GM18858 (cell line): ENCODE measurements around the gene PTRH2.
"Not testable (repeated sequence)": the region's sequence is repeated elsewhere in the genome, so short reads cannot be mapped to it uniquely, and the experiment has no call there.

Experiments
- ATAC-seq: cut with Tn5 transposase; IDR thresholded peaks from one replicate; pipeline ENCODE4 v1.9.1; 2021; ENCODE audit not compliant: unreplicated experiment

PTRH2 gene

DNA sequence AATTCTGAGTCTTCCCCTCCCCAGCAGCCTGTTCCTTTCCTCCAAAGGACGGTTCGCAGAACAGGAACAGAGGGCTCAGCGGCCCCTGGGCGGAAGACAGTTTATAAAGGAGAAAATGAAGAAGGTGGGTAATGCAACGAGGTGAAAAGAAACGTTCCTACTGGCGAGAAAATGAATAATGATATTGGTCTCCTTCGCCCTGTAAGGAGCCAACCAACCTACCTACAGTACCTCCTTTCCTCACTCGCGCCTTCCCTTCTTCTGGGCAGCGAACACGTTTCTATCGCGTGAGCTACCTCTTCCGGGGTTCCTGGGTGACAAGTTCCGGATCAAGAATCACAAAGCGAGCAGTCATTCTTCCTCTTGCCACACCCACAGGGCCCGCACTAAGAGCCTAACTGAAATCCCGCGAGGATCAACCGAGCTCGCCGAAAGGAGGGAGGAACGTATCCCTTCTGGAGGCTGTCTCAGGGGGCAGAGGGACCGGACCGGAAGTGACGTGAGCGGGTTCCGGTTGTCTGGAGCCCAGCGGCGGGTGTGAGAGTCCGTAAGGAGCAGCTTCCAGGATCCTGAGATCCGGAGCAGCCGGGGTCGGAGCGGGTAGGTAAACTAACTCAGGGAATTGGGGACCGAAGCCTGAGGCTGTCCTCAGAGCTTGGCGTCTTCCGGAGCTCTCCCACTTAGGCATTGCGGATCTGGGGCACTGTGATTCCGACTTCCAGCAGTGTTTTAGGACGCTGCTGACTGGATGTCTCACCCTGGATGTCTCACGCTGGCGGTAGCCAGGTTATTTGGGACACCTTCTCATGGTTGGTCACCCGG is at the start of gene PTRH2, which contains the start of gene VMP1:
Gene PTRH2 (minus strand): TSS at position 282 of the 822 bp plus-strand sequence. CDS start 9,452 bp downstream, outside the sequence.
Gene VMP1 (plus strand): TSS at position 506 of the 822 bp plus-strand sequence. CDS start 23,793 bp downstream, outside the sequence.
- ATAC-seq: peak; percentile 89

DNA sequence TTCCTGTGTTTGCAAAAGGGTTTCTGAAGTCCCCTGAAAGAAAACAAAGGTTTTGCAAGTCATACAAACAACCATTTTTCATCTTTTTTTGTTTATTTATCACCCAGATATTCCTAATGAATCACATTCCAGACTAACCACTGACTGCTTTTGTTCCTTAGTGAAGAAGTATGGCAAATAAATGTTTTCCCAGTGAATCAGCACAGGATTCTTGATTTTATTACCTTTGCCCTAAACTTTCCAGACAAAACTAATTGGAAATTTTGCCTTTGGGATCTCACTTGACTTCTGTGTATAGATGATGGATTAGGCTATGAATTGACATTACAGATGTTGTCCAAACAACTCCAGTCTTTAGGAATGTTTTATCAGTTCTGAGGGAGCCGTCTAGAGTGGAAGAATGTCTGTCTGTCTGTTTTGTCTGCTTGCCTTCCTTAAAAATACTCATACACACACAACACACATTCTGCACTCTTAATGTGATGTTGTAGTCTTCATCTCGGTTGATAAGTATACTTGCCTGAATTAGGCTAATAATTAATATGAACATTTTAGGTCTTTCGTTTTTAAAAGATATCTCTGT is 49.1 kb upstream of the PTRH2 start:
- no peak for ATAC-seq

DNA sequence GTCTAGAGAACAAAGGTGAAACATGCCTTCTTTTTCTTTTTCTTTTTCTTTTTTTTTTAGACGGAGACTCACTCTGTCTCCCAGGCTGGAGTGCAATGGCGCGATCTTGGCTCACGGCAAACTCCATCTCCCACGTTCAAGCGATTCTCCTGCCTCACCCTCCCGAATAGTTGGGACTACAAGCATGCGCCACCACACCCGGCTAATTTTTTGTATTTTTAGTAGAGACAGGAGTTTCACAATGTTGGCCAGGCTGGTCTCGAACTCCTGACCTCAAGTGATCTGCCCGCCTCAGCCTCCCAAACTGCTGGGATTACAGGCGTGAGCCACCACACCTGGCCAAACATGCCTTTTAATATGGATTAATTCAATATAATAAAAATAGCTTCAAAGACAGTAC is 47.8 kb upstream of the PTRH2 start:
- not testable (repeated sequence) for ATAC-seq

DNA sequence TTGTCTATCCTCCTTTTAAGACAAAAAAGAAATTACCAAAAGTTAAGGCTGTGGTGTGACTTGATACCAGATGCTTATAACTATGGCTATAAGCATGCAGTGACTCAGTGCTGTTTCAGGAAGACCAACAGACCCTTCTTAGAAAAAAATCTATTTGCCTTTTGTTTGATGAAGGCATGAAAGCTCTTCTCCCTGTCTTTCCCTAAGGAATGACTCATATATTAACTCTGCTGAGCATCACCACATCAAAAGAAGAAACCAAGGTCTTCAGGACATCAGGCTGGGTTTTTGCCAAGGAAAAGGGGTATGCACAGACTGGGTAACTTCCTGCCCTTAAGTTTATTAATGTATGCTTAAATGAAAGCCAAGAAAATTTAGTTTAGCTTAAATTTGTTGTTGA is 47.3 kb upstream of the PTRH2 start:
- ATAC-seq: no peak

DNA sequence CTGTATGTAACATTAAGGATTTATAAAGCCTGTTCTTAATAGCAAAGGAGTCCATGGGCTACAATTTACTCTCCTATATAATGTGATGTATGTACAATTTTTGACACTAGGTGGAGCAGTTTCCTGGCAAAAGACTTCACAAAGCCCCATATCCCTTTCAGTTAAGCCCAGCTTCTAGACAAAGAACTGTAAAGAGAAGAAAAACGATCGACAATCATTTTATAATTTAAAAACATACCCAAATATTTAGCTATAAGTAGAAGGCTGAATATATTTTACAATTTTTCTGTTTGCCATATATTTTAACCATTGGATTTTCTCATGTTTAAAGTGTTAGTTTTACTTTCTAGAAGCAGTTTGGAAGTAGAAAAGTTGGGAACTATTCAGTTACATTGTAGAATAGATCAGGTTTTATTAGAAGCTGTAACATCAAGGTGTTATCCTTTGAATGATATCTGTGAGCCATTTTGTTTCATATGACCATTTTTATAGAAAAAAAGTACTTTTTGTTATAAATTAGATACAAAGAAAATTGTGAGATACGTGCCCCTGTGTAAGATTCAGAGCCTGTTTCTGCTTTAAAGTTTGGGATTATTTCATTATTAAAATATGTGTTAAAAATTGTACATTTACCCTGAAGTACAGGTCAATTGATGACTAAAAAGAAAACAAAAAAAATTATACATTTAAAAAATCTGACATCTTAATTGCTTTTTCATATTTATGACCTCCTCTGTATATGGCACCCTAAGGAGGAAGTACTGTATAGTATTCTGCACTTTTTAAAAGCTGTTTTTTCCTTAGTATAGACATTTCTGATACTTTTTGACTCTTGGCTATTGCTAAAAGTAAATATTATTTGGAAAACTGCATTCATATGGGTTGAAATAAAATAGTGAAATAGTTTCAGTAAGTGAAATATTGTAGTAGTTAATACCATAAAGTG is 46.6 kb upstream of the PTRH2 start:
- peak; percentile 61 for ATAC-seq

DNA sequence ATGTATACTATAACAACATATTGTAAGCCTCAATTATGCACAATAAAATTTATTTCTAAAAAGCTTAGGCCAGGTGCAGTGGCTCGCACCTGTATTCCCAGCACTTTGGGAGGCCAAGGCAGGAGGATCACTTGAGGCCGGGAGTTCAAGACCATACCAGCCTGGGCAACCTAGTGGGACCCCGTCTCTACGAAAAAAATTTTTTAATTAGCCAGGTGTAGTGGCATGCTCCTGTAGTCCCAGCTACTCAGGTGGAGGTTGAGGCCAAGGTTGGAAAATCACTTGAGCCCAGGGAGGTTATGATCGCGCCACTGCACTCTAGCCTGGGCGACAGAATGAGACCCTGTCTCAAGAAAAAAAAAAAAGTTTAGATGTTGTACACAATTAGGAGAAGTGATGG is 45.7 kb upstream of the PTRH2 start:
- no peak for ATAC-seq

DNA sequence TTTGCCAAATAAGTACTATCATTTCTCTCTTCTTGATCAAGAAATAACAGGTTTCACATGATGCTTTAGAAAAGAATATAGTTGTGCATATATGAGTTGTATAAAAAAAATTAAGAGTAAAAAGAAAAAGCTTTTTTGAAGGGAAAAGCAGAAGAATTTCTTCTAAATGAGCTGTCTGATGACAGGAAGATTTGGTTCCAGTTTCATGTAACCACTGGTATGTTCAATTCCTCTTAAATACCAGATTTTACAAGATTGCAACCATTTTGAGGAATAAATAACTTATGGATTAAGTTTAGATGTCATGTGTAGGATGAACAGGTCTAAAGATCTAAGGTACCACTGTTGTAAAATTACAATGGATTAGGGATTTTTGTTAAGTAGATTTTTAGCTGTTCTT is 45.2 kb upstream of the PTRH2 start:
- no peak for ATAC-seq

DNA sequence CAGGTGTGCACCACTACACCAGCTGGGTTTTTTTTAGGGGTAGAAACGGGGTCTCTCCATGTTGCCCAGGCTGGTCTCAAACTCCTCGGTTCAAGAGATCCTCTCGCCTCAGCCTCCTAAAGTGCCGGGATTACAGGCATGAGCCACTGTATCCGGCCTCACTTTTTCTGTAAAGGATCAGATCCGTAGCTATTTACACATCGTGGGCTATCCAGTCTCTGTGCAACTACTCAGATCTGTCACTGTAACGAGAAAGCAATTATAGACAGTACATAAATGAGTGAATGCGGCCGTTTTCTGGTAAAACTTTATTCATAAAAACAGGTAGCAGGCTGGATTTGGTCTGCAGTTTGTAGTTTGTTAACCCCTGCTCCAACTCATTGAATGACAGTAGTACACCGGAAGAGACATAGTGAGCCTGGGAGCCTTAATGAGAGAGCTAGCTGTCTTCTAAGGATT is 44.8 kb upstream of the PTRH2 start:
- no peak for ATAC-seq

DNA sequence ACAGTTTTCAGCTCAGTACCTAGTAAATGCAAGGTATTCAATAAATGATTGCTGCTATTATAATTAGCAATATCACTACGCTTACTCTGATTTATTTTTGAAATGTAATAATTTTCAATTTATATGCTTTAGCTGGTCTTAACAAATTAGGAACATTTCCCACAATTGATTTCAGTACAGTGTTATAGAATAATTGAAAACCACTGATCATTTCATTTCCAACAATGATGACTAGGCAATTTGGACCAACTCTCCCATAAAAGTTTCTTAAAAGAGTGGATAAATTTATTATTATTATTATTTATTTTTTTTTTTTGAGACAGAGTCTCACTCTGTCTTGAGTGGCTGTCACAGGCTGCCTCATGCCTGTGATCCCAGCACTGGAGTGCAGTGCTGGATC is 41.4 kb upstream of the PTRH2 start:
- ATAC-seq: no peak

DNA sequence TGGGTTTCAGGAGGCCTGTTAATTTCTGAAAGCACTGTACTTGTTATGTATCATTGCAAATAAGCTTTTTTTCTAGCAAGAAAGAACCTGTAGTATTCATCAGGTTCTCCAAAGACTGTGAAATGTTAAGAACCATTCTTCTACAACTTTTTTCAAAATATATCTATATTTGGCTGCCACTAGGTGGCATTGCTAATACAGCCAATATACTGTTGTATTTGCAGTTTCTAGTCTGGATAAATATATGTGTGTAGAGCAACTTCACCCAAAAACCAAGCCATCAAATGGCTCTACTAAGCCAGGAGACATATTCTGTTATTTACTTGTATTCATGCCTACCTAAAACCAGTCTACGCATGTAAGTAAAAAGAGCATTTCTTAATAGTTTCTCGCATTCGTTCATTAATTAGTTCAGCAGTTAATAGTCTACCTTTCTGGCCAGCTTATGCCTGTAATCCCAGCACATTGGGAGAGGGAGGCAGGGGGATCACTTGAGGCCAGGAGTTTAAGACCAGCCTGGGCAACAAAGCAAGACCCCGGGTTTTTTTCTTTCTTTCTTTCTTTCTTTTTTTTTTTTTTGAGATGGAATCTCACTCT is 39.7 kb upstream of the PTRH2 start:
- no peak for ATAC-seq

DNA sequence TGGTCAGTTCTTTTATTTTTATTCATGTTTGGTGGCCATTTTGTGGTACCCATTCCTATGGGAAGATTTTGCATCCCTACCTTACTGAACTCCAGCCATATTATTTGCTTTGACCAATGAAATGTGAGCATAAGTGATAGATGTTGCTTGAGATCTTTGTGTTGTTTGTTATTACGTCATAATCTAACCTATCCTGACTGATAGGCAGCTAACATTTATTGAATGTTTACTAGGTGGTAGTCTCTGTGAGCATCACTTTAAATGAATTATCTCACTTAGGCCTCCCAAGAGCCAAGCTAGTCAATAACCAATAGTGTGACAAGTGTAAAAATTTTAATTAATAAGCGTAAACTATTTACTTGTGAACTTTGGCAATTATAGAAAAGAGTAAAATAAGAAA is 37.8 kb upstream of the PTRH2 start:
- ATAC-seq: no peak

DNA sequence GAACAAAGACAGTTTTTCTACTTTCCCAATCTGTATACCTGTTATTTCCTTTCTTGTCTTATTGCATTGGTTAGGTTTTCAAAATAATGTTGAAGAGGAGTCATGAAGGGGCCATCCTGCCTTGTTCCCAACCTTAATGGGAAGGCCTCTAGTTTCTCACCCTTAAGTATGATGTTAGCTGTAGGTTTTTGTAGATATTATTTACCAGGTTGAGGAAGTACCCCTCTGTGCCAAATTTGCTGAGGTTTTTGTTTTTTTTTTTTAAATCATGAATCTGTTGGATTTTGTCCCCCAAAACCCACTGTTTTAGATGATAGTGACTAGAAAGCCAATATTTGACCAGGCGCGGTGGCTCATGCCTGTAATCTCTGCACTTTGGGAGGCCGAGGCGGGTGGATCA is 36.6 kb upstream of the PTRH2 start:
- ATAC-seq: no peak

DNA sequence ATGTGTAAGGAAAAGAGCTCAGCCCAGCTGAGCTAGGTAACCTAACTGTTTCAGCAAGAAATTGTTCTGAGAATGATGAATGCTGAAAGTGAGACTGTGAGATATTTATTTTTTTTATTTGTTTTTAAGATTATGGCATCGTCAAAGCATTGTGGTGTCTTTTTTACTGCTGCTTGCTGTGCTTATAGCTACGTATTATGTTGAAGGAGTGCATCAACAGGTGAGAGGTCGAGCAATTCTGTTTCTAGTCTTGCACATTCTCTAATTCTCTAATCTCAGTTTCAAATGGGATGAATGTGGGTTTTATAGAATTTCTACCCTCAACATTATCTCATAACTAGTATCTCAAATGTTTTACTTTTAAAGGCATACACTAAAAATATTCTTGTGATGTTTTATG is 30.1 kb upstream of the PTRH2 start:
- ATAC-seq: no peak

DNA sequence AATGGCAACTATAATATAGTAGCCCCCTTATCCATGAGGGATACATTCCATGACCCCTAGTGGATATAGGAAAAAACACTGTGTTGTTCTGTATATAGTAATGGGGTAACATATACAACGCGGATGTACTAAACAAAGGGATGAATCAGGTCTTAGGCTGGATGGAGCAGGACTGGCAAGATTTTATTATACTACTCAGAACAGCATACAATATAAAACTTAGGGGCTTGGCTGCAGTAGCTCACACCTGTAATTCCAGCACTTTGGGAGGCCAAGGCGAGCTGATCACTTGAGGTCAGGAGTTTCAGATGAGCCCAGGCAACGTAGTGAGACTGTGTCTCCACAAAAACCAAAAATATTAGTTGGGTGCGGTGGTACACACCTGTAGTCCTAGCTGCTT is 27.0 kb upstream of the PTRH2 start:
- ATAC-seq: no peak

DNA sequence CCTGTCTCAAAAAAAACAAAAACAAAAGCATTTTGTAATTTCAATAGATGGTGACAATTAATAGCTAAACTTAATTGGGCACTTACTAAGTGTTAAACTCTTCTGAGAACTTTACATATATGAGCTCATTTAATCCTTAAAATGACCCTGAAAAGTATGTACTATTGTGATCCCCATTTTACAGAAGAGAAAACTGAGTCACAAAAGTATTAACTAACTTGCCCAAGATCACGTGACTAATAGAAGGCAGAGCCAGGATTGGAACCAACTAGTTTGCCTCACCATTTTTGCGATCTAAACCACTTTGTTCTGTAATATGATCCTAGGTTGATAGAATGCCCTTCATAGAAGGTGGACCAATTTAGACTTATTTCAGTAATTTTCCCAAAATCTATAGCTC is 26.5 kb upstream of the PTRH2 start:
- no peak for ATAC-seq

DNA sequence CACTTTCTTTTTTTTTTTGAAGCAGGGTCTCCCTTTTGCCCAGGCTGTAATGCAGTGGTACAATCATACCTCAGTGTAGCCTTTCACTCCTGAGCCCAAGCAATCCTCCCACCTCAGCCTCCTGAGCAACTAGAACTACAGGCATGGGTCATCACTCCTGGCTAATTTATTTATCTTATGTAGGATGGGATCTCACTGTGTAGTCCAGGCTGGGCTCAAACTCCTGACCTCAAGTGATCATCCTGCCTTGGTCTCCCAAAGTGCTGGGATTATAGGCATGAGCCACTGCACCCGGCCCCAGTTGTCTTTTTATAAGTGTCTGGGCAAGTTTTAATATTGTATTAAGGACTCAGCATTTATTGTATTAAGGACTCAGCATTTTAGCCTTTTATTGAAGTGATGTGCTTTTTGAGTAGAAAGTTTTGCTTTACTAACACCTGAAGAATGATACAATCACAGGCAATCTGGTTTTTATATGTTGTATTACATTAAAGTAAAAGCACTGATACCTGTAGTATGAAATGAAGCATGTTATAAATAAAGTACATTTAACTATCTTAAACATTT is 23.1 kb upstream of the PTRH2 start:
- no peak for ATAC-seq

DNA sequence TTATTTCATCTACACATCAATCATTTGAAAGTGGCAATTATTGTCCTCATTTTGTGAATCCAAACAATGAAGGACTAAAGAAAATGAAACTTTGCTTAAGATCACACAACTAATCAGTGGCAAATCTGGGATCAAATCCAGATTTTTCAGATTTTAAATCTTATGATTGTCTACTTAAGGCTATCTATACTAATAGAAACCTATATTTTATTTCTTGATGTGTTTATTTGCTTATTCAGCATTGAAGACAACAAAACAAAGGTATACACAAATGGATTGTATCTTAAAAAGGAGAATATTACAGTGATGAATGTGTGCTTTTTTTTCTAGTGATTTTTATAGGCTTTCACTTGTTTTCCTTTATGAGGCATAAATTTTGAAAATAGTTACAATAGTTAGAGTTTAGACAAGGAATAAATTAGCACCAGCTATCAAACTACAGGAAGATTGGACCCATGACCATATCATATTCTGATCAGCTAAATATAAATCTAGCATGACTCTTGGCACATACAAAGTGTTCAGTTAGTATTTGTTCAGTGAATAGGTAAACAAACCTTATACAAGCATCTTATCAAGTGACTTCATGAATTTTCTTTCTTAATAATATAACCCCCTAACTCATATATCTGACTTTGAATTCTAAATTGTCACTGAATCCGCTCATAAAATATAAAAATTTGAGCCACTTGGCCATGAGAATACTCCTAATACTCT is 20.7 kb upstream of the PTRH2 start:
- no peak for ATAC-seq

DNA sequence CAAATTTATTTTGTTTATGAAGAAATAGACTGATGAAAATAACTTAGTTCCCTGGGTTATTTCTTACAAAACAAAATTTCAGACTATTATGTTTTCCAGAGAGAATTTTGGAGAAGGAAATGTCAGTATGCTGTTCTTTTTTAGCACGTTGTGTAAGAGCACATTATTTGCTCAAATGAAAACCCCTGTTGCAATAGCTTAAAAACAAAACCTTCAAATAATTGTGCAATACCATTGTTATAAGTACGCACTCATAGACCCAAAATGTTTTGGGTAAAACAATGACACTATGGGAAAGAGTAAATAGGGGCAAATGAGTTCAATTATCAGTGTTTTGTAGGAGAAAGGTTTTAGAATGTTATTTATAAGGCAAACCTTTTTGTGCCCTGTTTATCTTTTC is 18.5 kb upstream of the PTRH2 start:
- ATAC-seq: no peak

DNA sequence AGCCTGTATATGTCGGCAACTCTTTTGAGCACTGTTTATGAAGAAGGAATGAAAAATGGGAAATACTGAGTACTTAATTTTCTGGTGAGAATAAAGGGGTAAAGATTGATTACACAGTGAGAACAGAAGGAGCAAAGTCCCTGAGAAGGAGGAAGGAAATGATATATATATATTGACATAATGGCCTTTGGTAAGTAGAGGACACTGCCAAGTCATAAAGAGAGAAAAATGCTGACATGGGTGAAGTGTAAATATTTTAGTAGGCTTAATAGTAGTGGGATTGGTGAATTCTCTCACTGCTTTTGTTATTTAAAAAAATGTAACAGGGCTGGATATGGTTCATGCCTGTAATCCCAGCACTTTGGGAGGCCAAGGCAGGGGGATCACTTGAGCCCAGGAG is 16.4 kb upstream of the PTRH2 start:
- no peak for ATAC-seq

DNA sequence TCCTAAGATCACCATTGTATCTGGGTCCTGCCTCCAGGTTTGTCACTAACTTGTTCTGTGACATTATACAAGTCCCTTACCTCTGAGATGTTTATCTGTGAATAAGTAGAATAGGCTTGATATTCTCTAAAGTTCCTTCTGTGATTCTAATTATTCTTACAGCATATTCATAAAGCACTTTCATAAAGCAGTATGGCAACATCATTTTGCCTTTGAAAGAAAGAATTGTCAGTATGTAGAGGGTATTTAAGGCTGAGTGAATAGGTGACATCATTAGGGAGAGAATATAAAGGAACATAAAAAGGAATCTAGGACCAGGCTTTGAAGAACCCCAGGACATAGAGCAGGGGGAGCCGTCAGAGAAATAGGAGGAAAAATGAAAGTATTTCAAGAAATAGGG is 15.8 kb upstream of the PTRH2 start:
- ATAC-seq: no peak
